Ovary (tissue), 3 donors: ENCODE data around the gene CD200.

ENCODE experiments used
- CTCF ChIP-seq, 3 donors: fragments of 450-650 bp in 2 of 3; fragments of 200-600 bp in 1 of 3; IDR thresholded peaks; one replicate each; pipeline versions ENCODE4 v1.5.1 to v1.8.0; 2016 to 2022; ENCODE audit warnings: antibody characterized with exemption in 3 of 3, mild to moderate bottlenecking in 1 of 3
- EP300 ChIP-seq: sonication (generic); formaldehyde crosslinking; IDR thresholded peaks from one replicate; pipeline ENCODE4 v1.6.1; 2017; ENCODE audit warnings: antibody characterized with exemption
- POLR2A ChIP-seq: fragments of 450-650 bp; IDR thresholded peaks from one replicate; pipeline ENCODE4 v1.6.1; 2017; ENCODE audit warnings: antibody characterized with exemption, mild to moderate bottlenecking, moderate library complexity
- donor health status: DM: no; HTN: no; CAD: no.

- TF ChIP-seq EP300 (no peak), CTCF (IDR thresholded peaks at IDR 0.05) (no peak), POLR2A (no peak)
These were observed 18.3 kb upstream of the CD200 start for GRCh38 chr3:112314649-112315048.
